SK-N-SH (cell line): ENCODE measurements around the gene YAF2. TPM values are rescaled to one million over a fixed set of nuclear protein-coding genes. Genes with fewer than 3 reads are reported as not detected.

ENCODE experiments used
- CTCF ChIA-PET: fragments of 300-600, 350-600 bp; formaldehyde crosslinking; extraction: SDS; loops from one replicate; lab custom pipeline; 2021; lab: Yijun Ruan, JAX
- POLR2A ChIA-PET: fragments of 350-600 bp; sonication (Branson Sonifier 250); formaldehyde crosslinking; extraction: SDS; loops from one replicate; lab custom pipeline; 2020; ENCODE audit warnings: antibody characterized with exemption, inconsistent platforms; lab: Yijun Ruan, JAX
- DNase-seq: peaks from one replicate; pipeline ENCODE4 v3.0.0; 2012
- H2AFZ ChIP-seq: fragments of 200-600 bp; sonication (generic); 2 replicates; pipeline ENCODE4 v1.8.1; 2016; ENCODE audit warnings: antibody characterized with exemption, mild to moderate bottlenecking, low read depth
- H3F3A ChIP-seq: fragments of 200-600 bp; sonication (generic); replicated peaks from 2 replicates; pipeline ENCODE3; 2016; ENCODE audit warnings: antibody characterized with exemption, mild to moderate bottlenecking; ENCODE audit not compliant: insufficient read depth
- H3K27ac ChIP-seq, 2 experiments: fragments of 200-500 bp in 1 of 2; fragments of 200-600 bp in 1 of 2; sonication (Bioruptor generic) in 1 of 2; sonication (generic), shearing (Covaris generic) in 1 of 2; 2 replicates each; pipeline versions ENCODE4 v1.5.1 to v1.6.1; 2014 to 2016; ENCODE audit warnings: low read depth in 2 of 2, inconsistent platforms in 1 of 2, low read length in 1 of 2, mild to moderate bottlenecking in 1 of 2, mixed read lengths in 1 of 2
- H3K27me3 ChIP-seq: fragments of 200-600 bp; sonication (generic), shearing (Covaris generic); 2 replicates; pipeline ENCODE4 v1.6.1; 2016; ENCODE audit warnings: mixed run types; ENCODE audit not compliant: insufficient read depth
- H3K36me3 ChIP-seq, 2 experiments: fragments of 200-500 bp in 1 of 2; fragments of 200-600 bp in 1 of 2; sonication (Bioruptor generic) in 1 of 2; sonication (generic) in 1 of 2; replicated peaks in 1 of 2; 2 replicates each; pipeline versions ENCODE3 to v1.5.1; 2014 to 2016; ENCODE audit warnings: low read length in 1 of 2, mild to moderate bottlenecking in 1 of 2; ENCODE audit not compliant: insufficient read depth in 2 of 2, control insufficient read depth in 1 of 2
- H3K4me1 ChIP-seq, 2 experiments: fragments of 200-500 bp in 1 of 2; fragments of 200-600 bp in 1 of 2; sonication (Bioruptor generic) in 1 of 2; sonication (generic), shearing (Covaris generic) in 1 of 2; 2 replicates each; pipeline versions ENCODE4 v1.5.1 to v1.6.1; 2014 to 2016; ENCODE audit warnings: low read depth in 1 of 2, low read length in 1 of 2, mixed run types in 1 of 2; ENCODE audit not compliant: insufficient read depth in 2 of 2, control insufficient read depth in 1 of 2
- H3K4me2 ChIP-seq: fragments of 200-600 bp; sonication (generic), shearing (Covaris generic); 2 replicates; pipeline ENCODE4 v1.6.1; 2017; ENCODE audit warnings: mixed run types
- H3K4me3 ChIP-seq, 2 experiments: fragments of 200-500 bp in 1 of 2; fragments of 200-600 bp in 1 of 2; sonication (Bioruptor generic) in 1 of 2; sonication (generic), shearing (Covaris generic) in 1 of 2; 2 replicates each; pipeline versions ENCODE4 v1.5.1 to v1.8.1; 2014 to 2016; ENCODE audit warnings: low read depth in 2 of 2, inconsistent platforms in 1 of 2, low read length in 1 of 2, mild to moderate bottlenecking in 1 of 2, mixed read lengths in 1 of 2, moderate library complexity in 1 of 2
- H3K79me2 ChIP-seq: fragments of 200-600 bp; sonication (generic); 2 replicates; pipeline ENCODE4 v1.8.1; 2017; ENCODE audit warnings: mild to moderate bottlenecking; ENCODE audit not compliant: insufficient read depth
- H3K9ac ChIP-seq: fragments of 200-600 bp; sonication (generic); 2 replicates; pipeline ENCODE4 v1.6.1; 2017; ENCODE audit warnings: mixed run types
- H3K9me2 ChIP-seq: fragments of 200-600 bp; sonication (generic); 2 replicates; pipeline ENCODE4 v1.6.1; 2017; ENCODE audit warnings: mixed run types
- H3K9me3 ChIP-seq: fragments of 200-600 bp; sonication (generic); 2 replicates; pipeline ENCODE4 v1.6.1; 2017; ENCODE audit warnings: mixed run types, mild to moderate bottlenecking, moderate library complexity
- H4K20me1 ChIP-seq: fragments of 200-600 bp; sonication (generic); 2 replicates; pipeline ENCODE4 v1.6.1; 2017; ENCODE audit warnings: mild to moderate bottlenecking, mixed run types; ENCODE audit not compliant: insufficient read depth
- ELF1 ChIP-seq: IDR thresholded peaks from 2 replicates; pipeline ENCODE4 v1.4.0; 2012
- FOSL2 ChIP-seq: IDR thresholded peaks from 2 replicates; pipeline ENCODE4 v1.4.0; 2012; ENCODE audit warnings: low read depth, mild to moderate bottlenecking, moderate library complexity, borderline replicate concordance
- FOXJ3 ChIP-seq: sonication (generic); formaldehyde crosslinking; IDR thresholded peaks from 2 replicates; pipeline ENCODE4 v1.5.1; 2020; ENCODE audit warnings: mild to moderate bottlenecking, missing genetic modification reagents
- FOXM1 ChIP-seq: IDR thresholded peaks from 2 replicates; pipeline ENCODE4 v1.4.0; 2012; ENCODE audit warnings: low read depth, mild to moderate bottlenecking
- GABPA ChIP-seq: IDR thresholded peaks from 2 replicates; pipeline ENCODE4 v1.4.0; 2012; ENCODE audit warnings: low read depth, mild to moderate bottlenecking
- GATA2 ChIP-seq: sonication (generic); formaldehyde crosslinking; IDR thresholded peaks from 2 replicates; pipeline ENCODE4 v1.5.0; 2020; ENCODE audit warnings: mild to moderate bottlenecking, missing genetic modification reagents
- IRF3 ChIP-seq: fragments of 150-350 bp; IDR thresholded peaks from 2 replicates; pipeline ENCODE4 v1.6.1; 2016; ENCODE audit warnings: mild to moderate bottlenecking, low read depth, low read length
- MAX ChIP-seq: IDR thresholded peaks from 2 replicates; pipeline ENCODE4 v1.4.0; 2012; ENCODE audit warnings: low read depth
- MXI1 ChIP-seq: IDR thresholded peaks from 2 replicates; pipeline ENCODE4 v1.6.1; 2012; ENCODE audit warnings: mild to moderate bottlenecking, low read depth, low read length, improper control_type of control experiment
- NFIC ChIP-seq: IDR thresholded peaks from 2 replicates; pipeline ENCODE4 v1.4.0; 2012; ENCODE audit warnings: borderline replicate concordance
- PBX3 ChIP-seq: IDR thresholded peaks from 2 replicates; pipeline ENCODE4; 2012
- RAD21 ChIP-seq: IDR thresholded peaks from 2 replicates; pipeline ENCODE4 v1.6.1; 2012; ENCODE audit warnings: mild to moderate bottlenecking, low read length
- REST ChIP-seq: IDR thresholded peaks from 2 replicates; pipeline ENCODE4 v1.6.1; 2012; ENCODE audit warnings: mild to moderate bottlenecking, low read depth, low read length, moderate library complexity
- TCF12 ChIP-seq: IDR thresholded peaks from 2 replicates; pipeline ENCODE4 v1.4.0; 2012
- TEAD4 ChIP-seq: IDR thresholded peaks from 2 replicates; pipeline ENCODE4 v1.4.0; 2012; ENCODE audit warnings: mild to moderate bottlenecking, borderline replicate concordance; ENCODE audit not compliant: insufficient read depth
- USF2 ChIP-seq: fragments of 150-350 bp; IDR thresholded peaks from 2 replicates; pipeline ENCODE4 v1.6.1; 2017; ENCODE audit warnings: antibody characterized with exemption, low read length, low read depth, borderline replicate concordance
- WGBS: methylation state at CpG from one replicate; pipeline ENCODE4 v1.1.6; 2017; ENCODE audit warnings: low lambda C conversion rate; 5-methylcytosine and 5-hydroxymethylcytosine counted together
- polyA plus RNA-seq, 3 experiments: library from polyadenylated mRNA; depleted of rRNA; stranded (reverse); fragments of >200 nt; gene quantifications; 2 replicates each; pipeline ENCODE4 v1.2.3, GENCODE V29; 2012

The YAF2 gene
- polyA plus RNA-seq, 1 of the 3 experiments (the other 2 are of a cell fraction) = 5.3 TPM

- no peak for TF ChIP-seq REST
- TF ChIP-seq GABPA = no peak
- TF ChIP-seq TCF12 = no peak
- no peak for TF ChIP-seq FOXJ3 (CRISPR knock-in tag)
- TF ChIP-seq GATA2 (CRISPR knock-in tag) = no peak
- no peak for TF ChIP-seq RAD21
- TF ChIP-seq FOSL2 = no peak
Observed at GRCh38 chr12:42204362-42204761, 33.7 kb downstream of the YAF2 start (continued).

- no peaks in the 10 kb centered on the region for H3K9me3 ChIP-seq
- H3K36me3 ChIP-seq = peaks cover 6 to 18% of the 10 kb centered on the region in 2 experiments
- no peak overlapping the region for H3K4me2 ChIP-seq
- ChIA-PET CTCF (interaction anchor here (1.0 kb wide), 1 partner anchor 15 kb away, joined by 3 read pairs; no protein-coding TSS in a partner anchor), POLR2A (no interaction called here)
- no peak overlapping the region for H3K27ac ChIP-seq
- H4K20me1 ChIP-seq = no peaks in the 10 kb centered on the region
- H3K9ac ChIP-seq = no peak overlapping the region
- no peaks in the 10 kb centered on the region for H3K4me1 ChIP-seq
- H3K9me2 ChIP-seq = no peaks in the 10 kb centered on the region
- no peak overlapping the region for H3K4me3 ChIP-seq
- H2AFZ ChIP-seq = no peak overlapping the region
- no peak for DNase-seq
- no peaks in the 10 kb centered on the region for H3K27me3 ChIP-seq
- TF ChIP-seq ELF1 = no peak
- no peak for TF ChIP-seq MXI1
- TF ChIP-seq MAX = no peak
- TF ChIP-seq TEAD4 = no peak
- TF ChIP-seq USF2 = no peak
- no peak for TF ChIP-seq PBX3
- no peak for TF ChIP-seq IRF3
- no peak for TF ChIP-seq GABPA
- no peak for TF ChIP-seq FOXM1
- no peak for TF ChIP-seq NFIC
- WGBS = 96% methylated on average over 2 of the region's 2 CpGs
- no peaks in the 10 kb centered on the region for H3K79me2 ChIP-seq
- no peaks in the 10 kb centered on the region for H3F3A ChIP-seq
Observed at GRCh38 chr12:42201063-42201462, 37.0 kb downstream of the YAF2 start.
